ENCODE data around the gene DAAM2. TPM values are rescaled to one million over a fixed set of nuclear protein-coding genes. Genes with fewer than 3 reads are reported as not detected.

DAAM2 gene
- total and polyA plus RNA-seq, 2 donors (not counting 1 experiment from before 2014, with no cell fraction given) = 41.5 to 48.2 TPM

DNA sequence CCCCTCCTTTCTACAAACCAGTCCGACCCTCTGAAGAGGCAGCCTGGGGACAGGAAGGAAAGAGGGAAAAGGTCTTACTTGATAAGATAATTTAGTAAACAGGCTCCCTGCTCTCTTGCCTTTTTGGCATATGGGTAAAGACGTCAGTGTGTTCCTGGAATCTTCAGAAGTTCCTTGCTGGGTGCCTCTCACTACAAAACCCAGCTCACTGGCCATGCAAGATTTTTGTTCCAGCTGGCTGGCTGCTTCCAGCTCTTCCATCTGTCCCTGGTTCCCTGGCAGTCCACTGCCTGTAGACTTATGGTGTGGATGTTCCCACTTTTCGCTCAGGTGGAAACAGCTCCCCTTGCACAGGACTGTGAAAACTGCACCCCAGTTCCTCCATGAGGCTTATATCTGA is 84.7 kb downstream of the DAAM2 start:
- H4K20me1 ChIP-seq (ENCODE audit: control insufficient read depth, extremely low read depth, insufficient read depth, low read length) = no peaks in the 10 kb centered on the region
- H3K36me3 ChIP-seq (ENCODE audit: control insufficient read depth, insufficient read depth, low read length) = peaks cover 4% of the 10 kb centered on the region
- no peak overlapping the region for H3K4me3 ChIP-seq (replicated peaks in 1 of 4; ENCODE audit: control extremely low read depth in 1 of 4, insufficient read depth in 1 of 4, low read depth in 3 of 4, low read length in 4 of 4)
- no peaks in the 10 kb centered on the region for H3K79me2 ChIP-seq (ENCODE audit: control insufficient read depth, insufficient read depth, low read length)
- TF ChIP-seq, protein P1, sequence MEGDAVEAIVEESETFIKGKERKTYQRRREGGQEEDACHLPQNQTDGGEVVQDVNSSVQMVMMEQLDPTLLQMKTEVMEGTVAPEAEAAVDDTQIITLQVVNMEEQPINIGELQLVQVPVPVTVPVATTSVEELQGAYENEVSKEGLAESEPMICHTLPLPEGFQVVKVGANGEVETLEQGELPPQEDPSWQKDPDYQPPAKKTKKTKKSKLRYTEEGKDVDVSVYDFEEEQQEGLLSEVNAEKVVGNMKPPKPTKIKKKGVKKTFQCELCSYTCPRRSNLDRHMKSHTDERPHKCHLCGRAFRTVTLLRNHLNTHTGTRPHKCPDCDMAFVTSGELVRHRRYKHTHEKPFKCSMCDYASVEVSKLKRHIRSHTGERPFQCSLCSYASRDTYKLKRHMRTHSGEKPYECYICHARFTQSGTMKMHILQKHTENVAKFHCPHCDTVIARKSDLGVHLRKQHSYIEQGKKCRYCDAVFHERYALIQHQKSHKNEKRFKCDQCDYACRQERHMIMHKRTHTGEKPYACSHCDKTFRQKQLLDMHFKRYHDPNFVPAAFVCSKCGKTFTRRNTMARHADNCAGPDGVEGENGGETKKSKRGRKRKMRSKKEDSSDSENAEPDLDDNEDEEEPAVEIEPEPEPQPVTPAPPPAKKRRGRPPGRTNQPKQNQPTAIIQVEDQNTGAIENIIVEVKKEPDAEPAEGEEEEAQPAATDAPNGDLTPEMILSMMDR (conservative IDR thresholded peaks at IDR 0.05 in 1 of 2, IDR thresholded peaks at IDR 0.05 in 1 of 2; ENCODE audit: low read depth in 1 of 2, low read length in 2 of 2) = no peak
- no peak for TF ChIP-seq EZH2 (IDR thresholded peaks at IDR 0.05; ENCODE audit: low read length, missing control alignments)
- H2AFZ ChIP-seq (ENCODE audit: low read length) = no peak overlapping the region
- no peak overlapping the region for H3K9ac ChIP-seq (ENCODE audit: insufficient read depth, low read length)
- H3K9me3 ChIP-seq (ENCODE audit: control insufficient read depth, insufficient read depth, low read depth, low read length) = no peaks in the 10 kb centered on the region
- no peak for DNase-seq (ENCODE audit: low read depth in 2 of 2)
- H3K27ac ChIP-seq (ENCODE audit: insufficient read depth, low read length) = no peak overlapping the region
- no peaks in the 10 kb centered on the region for H3K27me3 ChIP-seq (ENCODE audit: control insufficient read depth, insufficient read depth, low read length)
- H3K4me2 ChIP-seq (ENCODE audit: extremely low read depth, insufficient read depth, low read length) = no peak overlapping the region
- no peaks in the 10 kb centered on the region for H3K4me1 ChIP-seq (ENCODE audit: control insufficient read depth, extremely low read depth, insufficient read depth, low read length)

DNA sequence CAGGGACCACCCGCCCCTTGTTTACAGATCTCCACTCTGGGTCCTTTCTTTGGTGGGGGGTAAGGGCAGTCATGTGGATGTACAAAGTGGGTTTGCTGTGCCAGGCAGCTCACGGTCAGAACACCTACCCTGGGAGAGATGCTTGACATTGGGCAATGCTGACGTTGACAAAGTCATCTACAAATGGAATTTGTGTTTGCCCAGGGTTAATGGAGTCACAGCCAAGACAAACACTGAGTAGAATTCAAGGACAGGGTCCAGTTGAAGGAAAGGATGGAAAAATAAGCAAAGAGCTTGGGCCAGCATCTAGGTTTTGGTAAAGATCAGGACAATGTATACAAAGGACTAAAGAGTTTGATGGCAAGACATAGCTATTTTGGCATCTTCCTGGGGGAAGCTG is 87.4 kb downstream of the DAAM2 start:
- TF ChIP-seq, protein P1 (conservative IDR thresholded peaks at IDR 0.05 in 1 of 2, IDR thresholded peaks at IDR 0.05 in 1 of 2; ENCODE audit: low read depth in 1 of 2, low read length in 2 of 2) = no peak
- TF ChIP-seq EZH2 (IDR thresholded peaks at IDR 0.05; ENCODE audit: low read length, missing control alignments) = no peak
- no peaks in the 10 kb centered on the region for H3K79me2 ChIP-seq (ENCODE audit: control insufficient read depth, insufficient read depth, low read length)
- DNase-seq (ENCODE audit: low read depth in 2 of 2) = peak in 1 of 2 donors; percentile 49
- H3K4me3 ChIP-seq (replicated peaks in 1 of 4; ENCODE audit: control extremely low read depth in 1 of 4, insufficient read depth in 1 of 4, low read depth in 3 of 4, low read length in 4 of 4) = no peak overlapping the region
- H3K36me3 ChIP-seq (ENCODE audit: control insufficient read depth, insufficient read depth, low read length) = peaks cover 4% of the 10 kb centered on the region
- H4K20me1 ChIP-seq (ENCODE audit: control insufficient read depth, extremely low read depth, insufficient read depth, low read length) = no peaks in the 10 kb centered on the region
- H3K4me1 ChIP-seq (ENCODE audit: control insufficient read depth, extremely low read depth, insufficient read depth, low read length) = peaks cover 10% of the 10 kb centered on the region
- no peak overlapping the region for H2AFZ ChIP-seq (ENCODE audit: low read length)
- H3K9ac ChIP-seq (ENCODE audit: insufficient read depth, low read length) = no peak overlapping the region
- no peaks in the 10 kb centered on the region for H3K9me3 ChIP-seq (ENCODE audit: control insufficient read depth, insufficient read depth, low read depth, low read length)
- no peak overlapping the region for H3K27ac ChIP-seq (ENCODE audit: insufficient read depth, low read length)
- H3K4me2 ChIP-seq (ENCODE audit: extremely low read depth, insufficient read depth, low read length) = no peak overlapping the region
- no peaks in the 10 kb centered on the region for H3K27me3 ChIP-seq (ENCODE audit: control insufficient read depth, insufficient read depth, low read length)

DNA sequence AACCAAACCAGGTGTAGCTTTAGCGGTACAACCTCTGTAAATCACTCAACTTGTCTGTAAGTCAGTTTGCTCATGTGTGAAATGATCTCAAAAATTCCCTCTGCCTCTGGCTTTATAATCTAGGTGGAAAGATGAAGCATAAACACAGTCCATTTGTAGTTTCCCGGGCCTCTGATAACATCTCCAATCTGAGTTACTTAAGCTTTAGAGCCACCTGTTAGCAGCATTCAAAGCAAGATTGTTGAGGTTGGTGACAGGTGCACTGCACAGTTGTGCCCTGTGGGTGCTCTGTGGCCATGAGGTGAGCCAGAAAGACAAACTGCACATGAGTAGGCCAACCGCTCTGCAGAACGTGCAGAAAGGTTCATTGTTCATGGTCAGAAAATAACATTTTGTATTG is 88.4 kb downstream of the DAAM2 start:
- H4K20me1 ChIP-seq (ENCODE audit: control insufficient read depth, extremely low read depth, insufficient read depth, low read length) = no peaks in the 10 kb centered on the region
- no peak overlapping the region for H3K9ac ChIP-seq (ENCODE audit: insufficient read depth, low read length)
- H3K9me3 ChIP-seq (ENCODE audit: control insufficient read depth, insufficient read depth, low read depth, low read length) = no peaks in the 10 kb centered on the region
- no peak overlapping the region for H3K4me3 ChIP-seq (replicated peaks in 1 of 4; ENCODE audit: control extremely low read depth in 1 of 4, insufficient read depth in 1 of 4, low read depth in 3 of 4, low read length in 4 of 4)
- no peaks in the 10 kb centered on the region for H3K36me3 ChIP-seq (ENCODE audit: control insufficient read depth, insufficient read depth, low read length)
- H3K79me2 ChIP-seq (ENCODE audit: control insufficient read depth, insufficient read depth, low read length) = no peaks in the 10 kb centered on the region
- H3K27me3 ChIP-seq (ENCODE audit: control insufficient read depth, insufficient read depth, low read length) = no peaks in the 10 kb centered on the region
- H3K27ac ChIP-seq (ENCODE audit: insufficient read depth, low read length) = no peak overlapping the region
- TF ChIP-seq EZH2 (IDR thresholded peaks at IDR 0.05; ENCODE audit: low read length, missing control alignments) = no peak
- TF ChIP-seq, protein P1 (conservative IDR thresholded peaks at IDR 0.05 in 1 of 2, IDR thresholded peaks at IDR 0.05 in 1 of 2; ENCODE audit: low read depth in 1 of 2, low read length in 2 of 2) = no peak
- no peak overlapping the region for H3K4me2 ChIP-seq (ENCODE audit: extremely low read depth, insufficient read depth, low read length)
- DNase-seq (ENCODE audit: low read depth in 2 of 2) = no peak
- H3K4me1 ChIP-seq (ENCODE audit: control insufficient read depth, extremely low read depth, insufficient read depth, low read length) = peaks cover 17% of the 10 kb centered on the region
- no peak overlapping the region for H2AFZ ChIP-seq (ENCODE audit: low read length)
